NCI-H2029 (cell line): ENCODE data around the gene MAPKAPK3.

Experiments
- DNase-seq: peaks from one replicate; lab custom pipeline; 2025; lab: John Stamatoyannopoulos, UW

Gene MAPKAPK3

GRCh38 chr3:50627407-50628051 is 10.6 kb downstream of the MAPKAPK3 start:
- DNase-seq, result no peak

GRCh38 chr3:50628601-50629000 is 11.7 kb downstream of the MAPKAPK3 start:
- DNase-seq, result no peak

- DNase-seq, result no peak
These were observed 13.4 kb downstream of the MAPKAPK3 start for GRCh38 chr3:50630394-50630793.

GRCh38 chr3:50630877-50631276 is 13.9 kb downstream of the MAPKAPK3 start:
- peak; percentile 40 for DNase-seq

- no peak for DNase-seq
These were observed 15.5 kb downstream of the MAPKAPK3 start for GRCh38 chr3:50632450-50632849.

- no peak for DNase-seq
These were observed 16.4 kb downstream of the MAPKAPK3 start for GRCh38 chr3:50633230-50633790.

GRCh38 chr3:50635066-50635465 is 18.1 kb downstream of the MAPKAPK3 start:
- DNase-seq, result no peak

- DNase-seq, result no peak
These were observed 20.1 kb downstream of the MAPKAPK3 start for GRCh38 chr3:50637011-50637410.

GRCh38 chr3:50637945-50638344 is 21.0 kb downstream of the MAPKAPK3 start:
- no peak for DNase-seq

- DNase-seq, result no peak
These were observed 22.1 kb downstream of the MAPKAPK3 start for GRCh38 chr3:50639055-50639494.

- no peak for DNase-seq
These were observed 25.4 kb downstream of the MAPKAPK3 start for GRCh38 chr3:50642382-50642781.

DNA sequence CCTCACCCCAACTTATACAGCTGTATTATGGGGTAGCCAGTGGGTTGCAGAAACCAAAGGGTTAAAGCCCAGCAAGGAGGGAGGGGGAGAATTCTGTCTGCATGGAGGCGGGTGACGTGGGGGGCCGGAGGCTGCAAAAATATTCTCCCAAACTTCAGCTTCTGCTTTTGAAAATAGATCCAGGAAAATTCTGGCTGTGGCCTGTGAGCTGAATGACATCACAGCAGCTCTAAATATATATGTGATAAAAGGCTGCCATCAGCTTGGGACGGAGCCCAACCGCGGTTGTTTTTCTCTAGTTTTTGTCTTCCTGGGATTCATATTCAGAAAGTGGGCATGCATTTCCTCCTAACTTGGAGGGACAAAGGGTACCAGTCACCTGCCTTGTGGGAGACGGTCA is 27.6 kb downstream of the MAPKAPK3 start:
- DNase-seq, result no peak

DNA sequence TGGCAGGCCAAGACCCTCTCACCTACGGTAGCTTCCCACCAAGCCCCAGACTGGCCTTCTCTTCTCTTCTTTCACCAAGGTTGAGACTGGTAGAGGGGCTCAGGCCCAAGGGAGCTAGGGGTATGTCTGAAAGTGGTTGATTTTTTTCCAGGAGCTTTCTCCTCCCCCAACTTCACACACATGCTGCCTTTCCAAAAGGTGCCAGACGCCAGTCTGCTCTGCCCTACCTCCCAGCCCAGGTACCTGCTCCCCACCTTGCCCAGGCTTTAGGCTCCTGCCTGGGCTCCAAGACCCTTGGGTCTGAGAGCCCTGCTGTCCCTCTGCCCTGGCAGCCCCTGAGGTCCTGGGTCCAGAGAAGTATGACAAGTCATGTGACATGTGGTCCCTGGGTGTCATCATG is 28.4 kb downstream of the MAPKAPK3 start:
- DNase-seq, result no peak

DNA sequence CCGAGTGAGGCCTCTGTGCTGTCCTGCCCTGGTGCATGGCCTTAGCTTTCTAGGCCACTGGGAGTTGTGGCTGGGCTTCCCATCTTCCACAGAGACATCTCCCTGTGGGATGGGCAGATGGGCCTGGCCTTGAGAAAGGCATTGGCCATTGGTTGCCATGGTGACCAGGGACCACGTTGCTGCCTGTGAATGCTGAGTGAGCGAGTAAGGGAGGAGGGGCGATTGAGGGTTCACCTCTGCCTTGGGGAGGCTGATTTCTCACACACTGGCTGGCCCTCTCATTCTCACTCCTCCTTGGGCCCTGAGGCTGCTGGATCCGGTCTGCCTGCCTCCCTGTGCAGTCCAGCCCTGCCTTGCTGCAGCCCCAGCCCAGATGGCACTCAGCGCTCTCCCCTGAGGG is 31.4 kb downstream of the MAPKAPK3 start:
- no peak for DNase-seq

- DNase-seq, result no peak
These were observed 32.0 kb downstream of the MAPKAPK3 start for GRCh38 chr3:50648944-50649343.

GRCh38 chr3:50649451-50649931 is 32.5 kb downstream of the MAPKAPK3 start:
- no peak for DNase-seq

DNA sequence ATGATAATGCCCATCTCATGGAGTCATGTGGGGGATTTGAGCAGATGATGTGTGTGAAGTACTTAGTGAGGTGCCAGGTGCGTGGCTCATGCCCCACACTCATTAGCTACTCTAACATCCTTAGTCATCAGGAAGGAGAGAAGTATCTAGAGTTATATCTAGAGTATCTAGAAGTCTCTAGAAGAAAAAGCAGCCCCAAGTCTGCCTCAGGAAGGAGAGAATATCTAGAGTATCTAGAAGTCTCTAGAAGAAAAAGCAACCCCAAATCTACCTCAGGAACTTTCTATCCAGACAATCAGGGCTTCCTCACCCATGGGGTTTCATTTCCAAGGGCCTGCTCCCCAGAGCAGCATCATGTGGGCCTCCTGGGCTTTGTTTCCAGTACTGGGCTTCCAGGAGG is 33.1 kb downstream of the MAPKAPK3 start:
- DNase-seq, result no peak

DNA sequence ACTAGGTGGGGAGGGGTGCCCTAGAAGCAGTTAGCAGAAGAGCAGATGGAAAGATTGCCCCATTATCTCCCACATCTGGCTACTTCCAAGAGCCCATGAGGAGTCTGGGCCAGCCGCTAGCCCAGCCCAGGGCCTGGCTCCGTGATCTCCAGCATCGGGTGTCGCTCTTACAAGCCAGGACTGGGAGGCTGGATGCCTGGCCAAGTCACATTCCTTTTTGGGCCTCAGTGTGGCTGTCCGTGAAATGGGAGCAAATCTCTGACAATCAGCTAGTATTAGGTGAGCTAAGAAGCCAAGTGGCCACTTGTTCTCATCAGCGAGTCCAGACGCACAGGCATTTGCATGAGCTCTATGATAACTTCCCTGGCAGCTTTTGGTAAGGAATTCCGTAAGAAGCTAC is 34.5 kb downstream of the MAPKAPK3 start:
- DNase-seq, result no peak

DNA sequence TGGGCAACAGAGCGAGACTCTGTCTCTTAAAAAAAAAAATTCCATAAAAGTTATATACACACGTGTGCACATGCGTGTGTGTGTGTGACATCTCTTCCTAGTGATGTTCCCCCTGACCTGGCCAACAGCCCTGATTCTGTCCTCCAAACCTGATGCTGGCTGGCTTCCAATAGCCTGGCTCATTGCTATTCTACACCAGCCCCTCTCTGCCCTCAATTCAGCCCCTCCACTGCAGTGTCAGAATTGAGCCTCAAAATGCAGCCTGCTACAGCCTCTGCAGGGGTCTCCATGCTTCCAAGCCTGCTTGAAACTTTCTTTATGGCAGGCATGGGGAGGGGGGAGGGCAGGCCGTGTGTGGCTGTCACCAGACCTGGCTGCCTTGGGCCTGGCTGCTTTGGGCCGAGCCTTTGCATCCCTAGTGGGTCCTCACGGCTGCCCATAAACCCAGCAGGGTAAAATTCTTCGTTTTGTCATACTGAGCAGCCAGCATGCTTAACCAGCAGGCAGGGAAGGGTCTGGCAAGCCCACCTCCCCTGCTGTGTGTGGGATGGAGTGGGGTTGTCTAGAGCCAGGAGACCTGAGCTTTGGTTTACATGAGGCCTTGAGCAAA is 35.1 kb downstream of the MAPKAPK3 start:
- no peak for DNase-seq

- DNase-seq, result no peak
These were observed 35.8 kb downstream of the MAPKAPK3 start for GRCh38 chr3:50652709-50653108.

DNA sequence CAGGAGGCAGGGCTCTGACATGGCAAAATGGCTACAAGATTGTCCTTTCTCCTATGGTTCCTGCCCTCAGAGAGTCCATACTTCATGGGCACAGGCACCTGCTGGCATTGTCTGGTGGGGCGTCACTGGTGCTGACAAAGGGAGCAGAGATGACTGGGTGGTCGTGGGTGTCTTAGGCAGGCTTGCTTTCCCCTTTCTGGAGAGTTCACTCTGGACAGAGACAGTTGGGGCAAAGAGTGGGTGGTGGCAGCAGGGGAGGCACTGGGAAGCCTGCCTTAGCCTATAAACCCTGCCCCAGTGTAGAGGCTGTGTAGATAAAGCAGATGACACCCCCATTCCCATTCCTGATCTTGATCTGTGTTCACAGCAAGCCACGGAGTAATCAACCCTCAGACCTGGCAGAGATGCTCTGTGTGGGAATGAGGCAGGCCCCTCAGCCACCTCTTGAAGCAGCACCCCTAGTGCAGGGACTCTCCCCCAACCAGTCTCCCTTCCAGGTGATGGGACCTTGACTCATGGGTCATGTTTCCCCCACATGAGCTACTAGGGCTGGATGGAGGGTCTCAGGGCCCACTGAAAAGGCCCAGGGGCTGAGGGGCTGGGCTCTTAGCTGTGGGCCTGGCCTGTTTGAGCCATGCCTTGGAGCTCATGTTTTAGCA is 37.1 kb downstream of the MAPKAPK3 start:
- no peak for DNase-seq

DNA sequence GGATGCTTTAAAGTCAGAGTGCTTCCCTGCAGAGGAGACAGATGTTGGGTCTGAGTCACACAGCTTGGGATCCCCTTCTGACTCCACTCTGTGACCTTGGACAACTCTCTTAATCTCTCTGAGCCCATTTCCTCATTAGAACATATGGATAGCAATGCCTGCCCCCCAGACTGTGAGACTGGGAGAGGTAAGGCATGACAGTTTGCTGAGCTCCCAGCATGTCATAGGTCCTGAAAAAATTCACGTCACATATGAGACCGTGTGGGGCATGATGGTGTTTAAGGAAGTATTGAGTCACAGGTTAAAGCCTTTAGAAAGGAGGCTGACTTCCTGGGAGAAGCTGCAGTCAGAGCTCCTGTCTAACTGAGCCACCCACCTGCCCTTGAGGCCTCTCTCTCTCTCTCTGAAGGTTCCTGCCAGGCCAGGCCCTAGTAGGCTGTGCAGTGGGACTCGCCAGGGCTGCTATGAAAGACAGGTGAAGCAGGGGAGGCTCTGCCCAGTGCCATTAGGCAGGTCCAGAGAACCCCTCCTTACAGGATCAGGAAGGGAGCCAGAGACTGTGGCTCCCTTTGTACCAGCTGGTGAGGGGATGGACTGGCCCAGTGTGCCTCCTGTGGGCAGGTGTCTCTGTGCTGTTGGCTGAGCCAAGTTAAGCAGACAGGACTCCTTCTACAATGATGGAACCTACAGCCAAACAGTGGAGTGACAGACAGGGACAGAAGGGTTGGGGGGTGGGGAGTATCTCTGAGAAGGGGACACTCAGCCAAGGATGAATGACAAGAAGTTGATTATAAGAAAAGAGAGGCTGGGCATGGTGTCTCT is 38.3 kb downstream of the MAPKAPK3 start:
- DNase-seq, result no peak
